ENCODE measurements around the gene RWDD1.
A peak's percentile ranks its signal among the peaks of the same experiment; 100 is the strongest.

Gene RWDD1

DNA sequence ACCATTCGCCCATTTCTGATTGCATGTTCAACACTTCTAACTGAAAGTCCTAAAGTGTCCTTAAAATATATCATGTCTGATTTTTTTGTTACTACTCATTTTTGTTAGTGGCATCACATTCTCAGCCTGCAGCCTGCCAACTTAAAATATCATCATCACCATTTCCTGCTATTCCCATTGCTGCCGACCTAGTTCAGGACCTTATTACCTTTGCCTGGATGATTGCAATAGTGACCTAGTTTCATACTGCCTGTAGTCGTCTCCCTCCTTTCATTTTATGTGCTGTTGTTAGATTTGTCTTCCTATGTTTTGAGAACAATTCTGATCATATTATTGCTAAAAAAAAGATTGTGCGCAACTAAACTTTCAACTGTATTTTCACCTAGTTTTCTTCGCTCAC lies 6.2 kb downstream of the RWDD1 start:
- no peak overlapping the region for H3K4me3 ChIP-seq (replicated peaks; ENCODE audit: low read depth, low read length)
- no peak for DNase-seq (ENCODE audit: low read depth)
- TF ChIP-seq, protein P1, sequence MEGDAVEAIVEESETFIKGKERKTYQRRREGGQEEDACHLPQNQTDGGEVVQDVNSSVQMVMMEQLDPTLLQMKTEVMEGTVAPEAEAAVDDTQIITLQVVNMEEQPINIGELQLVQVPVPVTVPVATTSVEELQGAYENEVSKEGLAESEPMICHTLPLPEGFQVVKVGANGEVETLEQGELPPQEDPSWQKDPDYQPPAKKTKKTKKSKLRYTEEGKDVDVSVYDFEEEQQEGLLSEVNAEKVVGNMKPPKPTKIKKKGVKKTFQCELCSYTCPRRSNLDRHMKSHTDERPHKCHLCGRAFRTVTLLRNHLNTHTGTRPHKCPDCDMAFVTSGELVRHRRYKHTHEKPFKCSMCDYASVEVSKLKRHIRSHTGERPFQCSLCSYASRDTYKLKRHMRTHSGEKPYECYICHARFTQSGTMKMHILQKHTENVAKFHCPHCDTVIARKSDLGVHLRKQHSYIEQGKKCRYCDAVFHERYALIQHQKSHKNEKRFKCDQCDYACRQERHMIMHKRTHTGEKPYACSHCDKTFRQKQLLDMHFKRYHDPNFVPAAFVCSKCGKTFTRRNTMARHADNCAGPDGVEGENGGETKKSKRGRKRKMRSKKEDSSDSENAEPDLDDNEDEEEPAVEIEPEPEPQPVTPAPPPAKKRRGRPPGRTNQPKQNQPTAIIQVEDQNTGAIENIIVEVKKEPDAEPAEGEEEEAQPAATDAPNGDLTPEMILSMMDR (IDR thresholded peaks at IDR 0.05; ENCODE audit: low read length, missing control alignments): no peak

DNA sequence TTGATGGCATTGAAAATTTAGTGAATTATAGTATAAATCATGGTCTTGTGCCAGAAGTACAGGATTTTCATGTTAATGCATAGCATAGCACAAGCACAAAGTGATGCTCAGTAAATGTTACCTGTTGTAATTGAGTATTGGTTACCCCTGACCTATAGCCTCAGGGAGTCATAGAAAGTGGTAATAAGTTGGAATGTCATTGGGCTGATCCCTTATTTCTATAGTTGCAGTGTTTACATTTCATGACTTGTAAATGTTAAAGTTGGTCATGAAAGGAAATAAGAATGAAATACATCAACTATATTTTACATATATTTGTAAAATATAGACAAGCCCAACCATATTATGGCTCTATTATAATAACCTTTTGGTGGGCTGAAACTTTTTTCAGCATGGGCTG lies 7.0 kb downstream of the RWDD1 start:
- TF ChIP-seq, protein P1 (IDR thresholded peaks at IDR 0.05; ENCODE audit: low read length, missing control alignments): no peak
- DNase-seq (ENCODE audit: low read depth): no peak
- H3K4me3 ChIP-seq (replicated peaks; ENCODE audit: low read depth, low read length): no peak overlapping the region

DNA sequence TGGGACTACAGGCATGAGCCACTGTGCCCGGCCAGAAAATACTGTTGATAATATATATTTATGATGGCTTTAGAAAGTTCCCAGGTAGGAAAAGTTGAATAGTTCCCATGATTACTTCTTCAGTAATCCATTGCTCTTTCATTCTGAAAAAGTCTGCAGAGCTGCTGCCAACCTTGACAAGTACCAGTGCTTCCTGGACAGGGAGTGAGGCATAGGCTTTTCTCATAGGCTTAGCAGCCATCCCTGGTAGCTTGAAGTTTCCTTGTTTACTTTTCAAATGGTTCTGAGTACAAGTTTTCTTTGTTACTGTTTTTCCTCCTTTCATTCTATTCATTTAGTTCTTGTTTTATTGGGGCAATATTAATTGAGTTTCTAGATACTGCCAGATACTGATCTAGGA lies 7.8 kb downstream of the RWDD1 start:
- no peak overlapping the region for H3K4me3 ChIP-seq (replicated peaks; ENCODE audit: low read depth, low read length)
- DNase-seq (ENCODE audit: low read depth): peak; percentile 28
- TF ChIP-seq, protein P1 (IDR thresholded peaks at IDR 0.05; ENCODE audit: low read length, missing control alignments): no peak

DNA sequence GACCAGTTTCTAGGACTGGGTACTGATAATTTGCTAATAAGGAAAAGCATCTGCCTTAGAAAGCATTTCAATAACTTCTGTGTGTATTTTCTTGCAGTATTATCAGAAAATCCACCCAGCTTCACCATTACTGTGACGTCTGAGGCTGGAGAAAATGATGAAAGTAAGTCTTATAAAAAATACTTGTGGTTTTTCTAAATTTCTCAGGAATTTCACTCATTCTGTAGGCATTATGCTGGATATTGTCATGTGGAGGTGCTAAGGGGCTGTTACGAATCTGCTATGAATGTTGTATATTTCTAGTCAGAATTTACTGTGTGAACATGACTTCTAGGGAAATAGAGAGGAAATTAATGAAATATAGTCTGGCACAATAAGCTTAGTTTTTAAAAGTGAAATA lies 8.9 kb downstream of the RWDD1 start:
- no peak overlapping the region for H3K4me3 ChIP-seq (replicated peaks; ENCODE audit: low read depth, low read length)
- TF ChIP-seq, protein P1 (IDR thresholded peaks at IDR 0.05; ENCODE audit: low read length, missing control alignments): no peak
- DNase-seq (ENCODE audit: low read depth): peak; percentile 54

DNA sequence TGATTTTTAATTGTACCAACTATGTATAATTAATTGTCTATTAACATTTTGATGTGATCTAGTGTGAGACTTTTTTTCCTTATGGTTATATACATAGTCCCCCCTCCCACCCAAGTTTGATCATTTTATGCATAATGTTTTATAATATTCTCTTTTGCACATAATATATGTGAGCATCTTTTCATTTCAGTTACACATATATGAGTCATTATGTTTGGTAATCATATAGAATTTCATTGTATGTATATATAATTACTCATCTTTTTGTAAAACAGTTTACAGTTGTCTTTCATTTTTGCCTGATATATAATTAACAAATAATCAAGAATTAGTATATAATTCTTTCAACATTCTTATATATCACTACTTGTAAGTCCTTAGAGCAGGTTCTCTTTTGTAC lies 15.0 kb downstream of the RWDD1 start:
- no peak for DNase-seq (ENCODE audit: low read depth)
- no peak overlapping the region for H3K4me3 ChIP-seq (replicated peaks; ENCODE audit: low read depth, low read length)
- TF ChIP-seq, protein P1 (IDR thresholded peaks at IDR 0.05; ENCODE audit: low read length, missing control alignments): no peak

DNA sequence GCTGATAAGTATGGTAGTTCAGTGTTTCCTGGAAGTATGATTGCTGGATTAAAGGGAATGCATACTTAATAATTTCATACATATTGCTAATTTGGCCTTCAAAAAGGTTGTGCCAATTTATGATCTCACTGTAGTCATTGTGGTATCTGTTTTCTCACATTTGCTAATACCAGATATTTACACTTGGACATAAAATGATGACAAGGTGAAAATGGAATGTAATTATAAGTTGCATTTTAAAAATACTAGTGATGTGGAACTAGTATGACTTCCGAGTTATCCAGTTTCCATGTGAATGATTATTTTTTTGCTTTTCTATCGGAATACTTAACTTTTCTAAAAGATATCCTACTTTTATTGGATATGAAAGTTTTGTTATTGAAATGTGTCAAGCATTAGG lies 15.4 kb downstream of the RWDD1 start:
- H3K4me3 ChIP-seq (replicated peaks; ENCODE audit: low read depth, low read length): no peak overlapping the region
- TF ChIP-seq, protein P1 (IDR thresholded peaks at IDR 0.05; ENCODE audit: low read length, missing control alignments): no peak
- no peak for DNase-seq (ENCODE audit: low read depth)

DNA sequence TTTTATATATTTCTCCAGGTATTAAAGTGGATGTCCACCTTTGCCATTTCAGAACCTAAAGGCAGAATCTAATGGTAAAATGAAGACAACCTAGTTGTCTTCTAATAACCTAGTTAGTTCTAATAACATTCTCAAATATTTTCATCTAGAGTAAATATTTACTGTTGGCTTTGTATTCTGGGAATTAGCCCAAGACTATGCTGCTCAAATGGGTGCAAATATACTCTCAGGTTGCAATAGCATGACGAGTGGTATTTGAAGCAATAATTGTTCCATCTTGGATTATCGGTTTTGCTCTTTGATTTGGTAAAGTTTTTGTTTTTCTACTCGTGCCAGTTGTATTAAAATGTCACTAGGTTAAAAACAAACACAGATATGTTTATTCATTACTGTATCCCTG lies 23.9 kb downstream of the RWDD1 start:
- no peak for DNase-seq (ENCODE audit: low read depth)
- TF ChIP-seq, protein P1 (IDR thresholded peaks at IDR 0.05; ENCODE audit: low read length, missing control alignments): no peak
- no peak overlapping the region for H3K4me3 ChIP-seq (replicated peaks; ENCODE audit: low read depth, low read length)
